ENCODE data around the gene YRDC. TPM values are rescaled to one million over a fixed set of nuclear protein-coding genes. Genes with fewer than 3 reads are reported as not detected.

YRDC gene
- polyA plus RNA-seq, 1 donor from 2014 or later = 34.1 TPM

GRCh38 chr1:37767488-37767887 is 40.5 kb downstream of the YRDC start:
- H2AFZ ChIP-seq (ENCODE audit: low read depth, low read length) = no peak overlapping the region
- H3K79me2 ChIP-seq (replicated peaks; ENCODE audit: insufficient read depth, low read length) = no peaks in the 10 kb centered on the region
- TF ChIP-seq CTCF (IDR thresholded peaks at IDR 0.05; ENCODE audit: poor library complexity, severe bottlenecking) = no peak
- no peak for TF ChIP-seq RAD21 (conservative IDR thresholded peaks at IDR 0.05)
- no peak for TF ChIP-seq EP300 (conservative IDR thresholded peaks at IDR 0.05; ENCODE audit: poor library complexity, severe bottlenecking)
- no peak for TF ChIP-seq TAF1 (IDR thresholded peaks at IDR 0.05; ENCODE audit: low read depth)
- TF ChIP-seq MXI1 (conservative IDR thresholded peaks at IDR 0.05; ENCODE audit: poor library complexity, severe bottlenecking) = no peak
- TF ChIP-seq POLR2AphosphoS5 (IDR thresholded peaks at IDR 0.05) = no peak
- no peak for TF ChIP-seq EZH2 (IDR thresholded peaks at IDR 0.05; ENCODE audit: borderline replicate concordance, insufficient read depth, low read length, poor library complexity, severe bottlenecking)
- TF ChIP-seq SMC3 (conservative IDR thresholded peaks at IDR 0.05; ENCODE audit: poor library complexity) = no peak
- peaks cover 73% of the 10 kb centered on the region for H3K27me3 ChIP-seq (ENCODE audit: insufficient read depth, low read depth, low read length)
- H3K9ac ChIP-seq (ENCODE audit: low read length) = no peak overlapping the region
- no peaks in the 10 kb centered on the region for H4K20me1 ChIP-seq (ENCODE audit: insufficient read depth)
- no peak overlapping the region for H3K4me2 ChIP-seq (ENCODE audit: low read length)
- no peaks in the 10 kb centered on the region for H3K36me3 ChIP-seq (ENCODE audit: insufficient read depth, low read length)
- no peaks in the 10 kb centered on the region for H3K9me2 ChIP-seq (ENCODE audit: insufficient read depth, low read length)
- H3K4me3 ChIP-seq (ENCODE audit: low read length) = no peak overlapping the region
- H3K27ac ChIP-seq (ENCODE audit: low read length) = no peak overlapping the region
- H3K9me3 ChIP-seq (ENCODE audit: low read length) = no peaks in the 10 kb centered on the region
- no peaks in the 10 kb centered on the region for H3F3A ChIP-seq (ENCODE audit: insufficient read depth, low read length, poor library complexity, severe bottlenecking)

- Histone ChIP-seq H3K79me2 (replicated peaks; ENCODE audit: insufficient read depth, low read length) (no peaks in the 10 kb centered on the region), H4K20me1 (ENCODE audit: insufficient read depth) (no peaks in the 10 kb centered on the region), H2AFZ (ENCODE audit: low read depth, low read length) (peak overlapping the region; percentile 80), H3K9ac (ENCODE audit: low read length) (peak overlapping the region; percentile 75), H3K27ac (ENCODE audit: low read length) (peak overlapping the region; percentile 78), H3K36me3 (ENCODE audit: insufficient read depth, low read length) (no peaks in the 10 kb centered on the region), H3K4me3 (ENCODE audit: low read length) (peak overlapping the region; percentile 87), H3K9me3 (ENCODE audit: low read length) (no peaks in the 10 kb centered on the region), H3F3A (ENCODE audit: insufficient read depth, low read length, poor library complexity, severe bottlenecking) (no peaks in the 10 kb centered on the region), H3K27me3 (ENCODE audit: insufficient read depth, low read depth, low read length) (peaks cover 87% of the 10 kb centered on the region), H3K4me2 (ENCODE audit: low read length) (peak overlapping the region; percentile 94), H3K9me2 (ENCODE audit: insufficient read depth, low read length) (no peaks in the 10 kb centered on the region)
- peak; percentile 69 for TF ChIP-seq CTCF (IDR thresholded peaks at IDR 0.05; ENCODE audit: poor library complexity, severe bottlenecking)
- peak; percentile 58 for TF ChIP-seq SMC3 (conservative IDR thresholded peaks at IDR 0.05; ENCODE audit: poor library complexity)
- TF ChIP-seq POLR2AphosphoS5 (IDR thresholded peaks at IDR 0.05) = no peak
- peak; percentile 62 for TF ChIP-seq RAD21 (conservative IDR thresholded peaks at IDR 0.05)
These were observed 41.9 kb downstream of the YRDC start for GRCh38 chr1:37765916-37766664.

Measured in neural cell (in vitro differentiated cells).